IMR-90 (cell line): ENCODE data around the gene OGA. TPM values are rescaled to one million over a fixed set of nuclear protein-coding genes. Genes with fewer than 3 reads are reported as not detected.

Experiments
- ATAC-seq: fragments of 200-7000 bp; cut with Tn5 transposase; 2 replicates; pipeline ENCODE4 v1.9.1; 2020; ENCODE audit warnings: low read depth, mild to moderate bottlenecking, moderate library complexity
- BruUV-seq: library from RNA; stranded (reverse); fragments of 400-500 nt; replicated peaks from 2 replicates; lab custom pipeline; 2021; lab: Mats Ljungman, UMichigan
- CTCF ChIA-PET: fragments of 300-600 bp; formaldehyde crosslinking; extraction: SDS; loops from one replicate; lab custom pipeline; 2021; ENCODE audit warnings: antibody characterized with exemption; lab: Yijun Ruan, JAX
- POLR2A ChIA-PET: fragments of 300-600 bp; sonication (Branson Sonifier 250); formaldehyde crosslinking; loops from one replicate; lab custom pipeline; 2022; ENCODE audit warnings: antibody characterized with exemption; ENCODE audit not compliant: unreplicated experiment; lab: Charles Lee
- DNase-seq: peaks from one replicate; pipeline ENCODE4 v3.0.0; 2013
- H2AFZ ChIP-seq: replicated peaks from 2 replicates; pipeline ENCODE3; 2013; ENCODE audit warnings: low read length, mild to moderate bottlenecking; ENCODE audit not compliant: poor library complexity
- H2AK5ac ChIP-seq: 2 replicates; pipeline ENCODE4 v1.6.1; 2013; ENCODE audit warnings: low read depth, low read length, inconsistent platforms
- H2AK9ac ChIP-seq: replicated peaks from 2 replicates; pipeline ENCODE3; 2013; ENCODE audit warnings: mild to moderate bottlenecking, low read depth, low read length, moderate library complexity; ENCODE audit not compliant: poor library complexity
- H2BK120ac ChIP-seq: 2 replicates; pipeline ENCODE4 v1.6.1; 2013; ENCODE audit warnings: low read depth, low read length, inconsistent platforms
- H2BK15ac ChIP-seq: 3 replicates; pipeline ENCODE4 v1.6.1; 2013; ENCODE audit warnings: low read depth, low read length, inconsistent platforms
- H2BK20ac ChIP-seq: 2 replicates; pipeline ENCODE4 v1.6.1; 2013; ENCODE audit warnings: low read depth, mild to moderate bottlenecking, inconsistent platforms, low read length, moderate library complexity
- H2BK5ac ChIP-seq: 2 replicates; pipeline ENCODE4 v1.6.1; 2013; ENCODE audit warnings: mild to moderate bottlenecking, low read depth, low read length, inconsistent platforms; ENCODE audit not compliant: poor library complexity, severe bottlenecking
- H3K14ac ChIP-seq: replicated peaks from 2 replicates; pipeline ENCODE4 v1.6.1; 2013; ENCODE audit warnings: low read depth, low read length, inconsistent platforms
- H3K18ac ChIP-seq: 2 replicates; pipeline ENCODE4 v1.6.1; 2013; ENCODE audit warnings: low read depth, low read length, control low read depth
- H3K23ac ChIP-seq: 2 replicates; pipeline ENCODE4 v1.6.1; 2013; ENCODE audit warnings: low read depth, low read length, inconsistent platforms
- H3K27ac ChIP-seq: 2 replicates; pipeline ENCODE4 v1.5.1; 2013; ENCODE audit warnings: mild to moderate bottlenecking, control low read depth, low read length; ENCODE audit not compliant: insufficient read depth
- H3K27me3 ChIP-seq: 2 replicates; pipeline ENCODE4 v1.6.1; 2013; ENCODE audit warnings: low read length; ENCODE audit not compliant: control insufficient read depth, insufficient read depth
- H3K36me3 ChIP-seq: 2 replicates; pipeline ENCODE4 v1.6.1; 2013; ENCODE audit warnings: low read length, mixed read lengths; ENCODE audit not compliant: control insufficient read depth, insufficient read depth
- H3K4ac ChIP-seq: 2 replicates; pipeline ENCODE4 v1.6.1; 2013; ENCODE audit warnings: low read depth, low read length, inconsistent platforms
- H3K4me1 ChIP-seq: 2 replicates; pipeline ENCODE4 v1.6.1; 2013; ENCODE audit warnings: low read length, mixed read lengths; ENCODE audit not compliant: control insufficient read depth, insufficient read depth
- H3K4me2 ChIP-seq: 2 replicates; pipeline ENCODE4 v1.6.1; 2013; ENCODE audit warnings: low read depth, mild to moderate bottlenecking, control low read depth, low read length, moderate library complexity
- H3K4me3 ChIP-seq: 2 replicates; pipeline ENCODE4 v1.5.1; 2013; ENCODE audit warnings: low read depth, mild to moderate bottlenecking, control low read depth, low read length, moderate library complexity; ENCODE audit not compliant: insufficient read depth
- H3K56ac ChIP-seq: 2 replicates; pipeline ENCODE4 v1.6.1; 2013; ENCODE audit warnings: low read length, inconsistent platforms; ENCODE audit not compliant: insufficient read depth; ENCODE audit errors: extremely low read depth
- H3K79me1 ChIP-seq, 2 experiments: 2 replicates each; pipeline ENCODE4 v1.6.1; 2013; ENCODE audit warnings: low read length in 2 of 2, inconsistent platforms in 1 of 2, low read depth in 1 of 2
- H3K9ac ChIP-seq: 2 replicates; pipeline ENCODE4 v1.6.1; 2013; ENCODE audit warnings: low read depth, low read length, control low read depth
- H3K9me1 ChIP-seq: 2 replicates; pipeline ENCODE4 v1.6.1; 2013; ENCODE audit warnings: low read length, inconsistent platforms; ENCODE audit not compliant: insufficient read depth
- H3K9me3 ChIP-seq: 2 replicates; pipeline ENCODE4 v1.6.1; 2013; ENCODE audit warnings: low read length; ENCODE audit not compliant: control insufficient read depth, insufficient read depth
- H4K20me1 ChIP-seq: 2 replicates; pipeline ENCODE4 v1.6.1; 2013; ENCODE audit warnings: low read length, inconsistent platforms; ENCODE audit not compliant: insufficient read depth
- H4K5ac ChIP-seq: 2 replicates; pipeline ENCODE4 v1.6.1; 2013; ENCODE audit warnings: mild to moderate bottlenecking, low read depth, low read length, control low read depth
- H4K8ac ChIP-seq, 2 experiments: 2 replicates each; pipeline ENCODE4 v1.6.1; 2013; ENCODE audit warnings: low read depth in 2 of 2, low read length in 2 of 2, control low read depth in 1 of 2, inconsistent platforms in 1 of 2
- H4K91ac ChIP-seq: 2 replicates; pipeline ENCODE4 v1.6.1; 2013; ENCODE audit warnings: low read depth, low read length, inconsistent platforms; ENCODE audit not compliant: insufficient read depth
- BHLHE40 ChIP-seq: fragments of 150-350 bp; IDR thresholded peaks from 2 replicates; pipeline ENCODE4 v1.6.1; 2016; ENCODE audit warnings: mild to moderate bottlenecking, low read depth, low read length
- CEBPB ChIP-seq: IDR thresholded peaks from 2 replicates; pipeline ENCODE4 v1.6.1; 2012; ENCODE audit warnings: low read depth, low read length, improper control_type of control experiment
- CHD1 ChIP-seq: IDR thresholded peaks from 2 replicates; pipeline ENCODE4 v1.6.1; 2012; ENCODE audit warnings: low read depth, low read length, improper control_type of control experiment
- FOS ChIP-seq: fragments of 150-350 bp; IDR thresholded peaks from 2 replicates; pipeline ENCODE4 v1.6.1; 2016; ENCODE audit warnings: low read depth, low read length
- MAZ ChIP-seq: IDR thresholded peaks from 2 replicates; pipeline ENCODE4 v1.6.1; 2012; ENCODE audit warnings: low read depth, mild to moderate bottlenecking, low read length, improper control_type of control experiment, moderate library complexity, borderline replicate concordance
- MXI1 ChIP-seq: IDR thresholded peaks from 2 replicates; pipeline ENCODE4 v1.6.1; 2012; ENCODE audit warnings: low read depth, mild to moderate bottlenecking, low read length, moderate library complexity, borderline replicate concordance
- NFE2L2 ChIP-seq: fragments of 150-350 bp; IDR thresholded peaks from 2 replicates; pipeline ENCODE4 v1.6.1; 2016; ENCODE audit warnings: low read depth, mild to moderate bottlenecking, low read length
- POLR2A ChIP-seq: IDR thresholded peaks from 2 replicates; pipeline ENCODE4 v1.6.1; 2012; ENCODE audit warnings: mild to moderate bottlenecking, low read depth, low read length
- RAD21 ChIP-seq: IDR thresholded peaks from 2 replicates; pipeline ENCODE4 v1.6.1; 2012; ENCODE audit warnings: low read length, improper control_type of control experiment
- RCOR1 ChIP-seq: IDR thresholded peaks from 2 replicates; pipeline ENCODE4 v1.6.1; 2012; ENCODE audit warnings: mild to moderate bottlenecking, low read length, improper control_type of control experiment; ENCODE audit not compliant: insufficient replicate concordance
- RFX5 ChIP-seq: IDR thresholded peaks from 2 replicates; pipeline ENCODE4 v1.8.0; 2012; ENCODE audit warnings: low read depth, mild to moderate bottlenecking, low read length, moderate library complexity
- SMC3 ChIP-seq: fragments of 150-350 bp; IDR thresholded peaks from 2 replicates; pipeline ENCODE4 v1.6.1; 2016; ENCODE audit warnings: low read depth, mild to moderate bottlenecking, antibody characterized with exemption, low read length, moderate library complexity
- WGBS, 2 experiments: methylation state at CpG; one replicate each; pipeline versions ENCODE4 v1.1.5 to v1.1.7; 2013; ENCODE audit warnings: missing lambda C conversion rate in 2 of 2; ENCODE audit not compliant: insufficient read length in 1 of 2; ENCODE audit errors: extremely low coverage in 2 of 2; 5-methylcytosine and 5-hydroxymethylcytosine counted together
- dilution Hi-C: fragments of 300-500 bp; cut with HindIII; formaldehyde crosslinking; loops from one replicate; pipeline ENCODE4 v1.14.3; 2018; ENCODE audit warnings: low sequenced_read_pairs; ENCODE audit not compliant: unreplicated experiment
- in situ Hi-C: fragments of 300-500 bp; cut with MboI; formaldehyde crosslinking; loops from 3 replicates; pipeline ENCODE4 v1.14.3; 2019; ENCODE audit warnings: low sequenced_read_pairs, inconsistent platforms, mixed read lengths
- intact Hi-C: fragments of 100-400 bp; cut with micrococcal nuclease; formaldehyde crosslinking; loops from 2 replicates; pipeline ENCODE4 v1.10.0; 2022
- polyA plus RNA-seq, 3 experiments: library from polyadenylated mRNA; depleted of rRNA; stranded (reverse); fragments of >200 nt; gene quantifications; 2 replicates each; pipeline ENCODE4 v1.2.3, GENCODE V29; 2012; ENCODE audit warnings: low replicate concordance in 1 of 3
- total RNA-seq: library from RNA; depleted of rRNA; stranded (reverse); fragments of >200 nt; gene quantifications from 2 replicates; pipeline ENCODE4 v1.2.3, GENCODE V29; 2012
- TF ChIP-seq, protein P1 (sequence below): fragments of 150-350 bp; IDR thresholded peaks from 2 replicates; pipeline ENCODE4 v1.6.1; 2017; ENCODE audit warnings: mild to moderate bottlenecking, antibody characterized with exemption, low read length, low read depth
- TF ChIP-seq, protein P2 (sequence below): fragments of 150-350 bp; IDR thresholded peaks from 2 replicates; pipeline ENCODE4 v1.6.1; 2016; ENCODE audit warnings: low read depth, mild to moderate bottlenecking, low read length, moderate library complexity, borderline replicate concordance
- TF ChIP-seq, protein P3 (sequence below): conservative IDR thresholded peaks from 2 replicates; pipeline ENCODE4 v1.5.1; 2012; ENCODE audit warnings: mild to moderate bottlenecking, low read depth, low read length, improper control_type of control experiment

The OGA gene
- total and polyA plus RNA-seq, 2 of the 4 experiments (the other 2 are of a cell fraction): 42.5 to 62.9 TPM

DNA sequence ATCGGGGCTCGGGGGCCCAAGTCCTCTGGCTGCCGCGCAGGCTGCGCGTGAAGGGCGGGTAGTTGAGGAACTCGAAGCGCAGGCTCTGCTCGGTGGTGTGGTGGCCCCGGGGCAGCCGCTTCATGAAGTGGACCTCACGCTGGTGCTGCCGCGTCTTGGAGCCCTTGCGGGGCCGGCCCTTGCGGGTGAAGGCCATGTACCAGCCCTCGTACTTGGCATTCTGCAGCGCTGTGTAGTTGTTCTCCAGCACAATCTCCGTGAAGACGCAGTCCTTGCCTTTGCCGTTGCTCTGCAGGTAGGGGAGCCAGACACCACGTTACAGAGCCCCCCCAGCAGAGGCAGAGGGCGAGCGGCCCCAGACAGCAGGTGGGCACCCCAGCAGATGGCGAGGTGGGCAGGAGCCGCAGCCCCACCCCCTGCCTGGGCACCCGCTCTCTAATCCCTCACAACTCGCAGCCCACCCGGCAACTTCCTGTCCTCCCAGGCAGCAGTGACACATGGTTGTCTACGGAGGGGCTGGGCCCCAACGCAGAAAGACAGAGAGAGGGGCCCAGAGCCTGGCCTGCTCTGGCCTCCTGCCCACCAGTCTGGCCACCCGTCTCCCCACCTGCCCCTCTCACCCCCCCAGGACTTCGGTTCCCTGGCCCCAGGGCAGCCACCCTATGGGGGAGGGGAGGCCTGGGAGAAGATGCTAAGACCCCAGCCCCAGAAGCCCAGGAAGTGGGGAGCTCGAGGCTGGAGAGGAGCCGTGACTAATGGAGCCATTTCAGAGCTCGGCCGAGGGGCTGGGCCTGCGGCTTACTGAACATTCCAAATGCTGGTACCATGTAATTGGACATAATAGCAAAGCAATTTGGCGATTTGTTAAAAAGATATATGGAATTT is 47.7 kb downstream of the OGA start:
- H2BK15ac ChIP-seq: no peak overlapping the region
- H3K56ac ChIP-seq: no peak overlapping the region
- H2AK5ac ChIP-seq: no peak overlapping the region
- no TSS peak for BruUV-seq
- H3K23ac ChIP-seq: no peak overlapping the region
- no peak overlapping the region for H3K18ac ChIP-seq
- dilution Hi-C loops (no loop called here), in situ Hi-C loops (no loop called here), intact Hi-C loops (no loop called here)
- H2BK20ac ChIP-seq: no peak overlapping the region
- peaks cover 2% of the 10 kb centered on the region; the same call in 1 of the 2 replicates for H3K4me1 ChIP-seq
- no peak for ATAC-seq
- H3K79me1 ChIP-seq: no peaks in the 10 kb centered on the region
- no peak overlapping the region for H2BK120ac ChIP-seq
- H4K20me1 ChIP-seq: no peaks in the 10 kb centered on the region
- H4K8ac ChIP-seq: no peak overlapping the region
- H2AK9ac ChIP-seq: no peak overlapping the region
- H3K27me3 ChIP-seq: peaks cover 93% of the 10 kb centered on the region
- no peak overlapping the region for H4K5ac ChIP-seq
- H2AFZ ChIP-seq: no peak overlapping the region
- H3K4ac ChIP-seq: no peak overlapping the region
- no peaks in the 10 kb centered on the region for H3K9me1 ChIP-seq
- no peak overlapping the region for H3K4me2 ChIP-seq
- H2BK5ac ChIP-seq: no peak overlapping the region
- H4K91ac ChIP-seq: no peak overlapping the region
- POLR2A ChIA-PET: no interaction called here
- no peaks in the 10 kb centered on the region for H3K36me3 ChIP-seq
- H3K9me3 ChIP-seq: no peaks in the 10 kb centered on the region; the same call in 1 of the 2 replicates
- no peak overlapping the region for H3K14ac ChIP-seq
- no peak overlapping the region for H3K4me3 ChIP-seq
- no peak overlapping the region for H3K9ac ChIP-seq
- no peak for DNase-seq
- 71% methylated on average over 17 of the region's 41 CpGs; no CpG with 5 or more reads in 1 of the 2 experiments for WGBS, 2 experiments
- no peak overlapping the region for H3K27ac ChIP-seq
- CTCF ChIA-PET: no interaction called here
- TF ChIP-seq BHLHE40 (no peak), POLR2A (no peak), MAZ (no peak), SMC3 (no peak), FOS (no peak), CEBPB (no peak), RFX5 (no peak), CHD1 (no peak), RAD21 (no peak), MXI1 (no peak), NFE2L2 (no peak), RCOR1 (no peak)
- TF ChIP-seq, protein P1, sequence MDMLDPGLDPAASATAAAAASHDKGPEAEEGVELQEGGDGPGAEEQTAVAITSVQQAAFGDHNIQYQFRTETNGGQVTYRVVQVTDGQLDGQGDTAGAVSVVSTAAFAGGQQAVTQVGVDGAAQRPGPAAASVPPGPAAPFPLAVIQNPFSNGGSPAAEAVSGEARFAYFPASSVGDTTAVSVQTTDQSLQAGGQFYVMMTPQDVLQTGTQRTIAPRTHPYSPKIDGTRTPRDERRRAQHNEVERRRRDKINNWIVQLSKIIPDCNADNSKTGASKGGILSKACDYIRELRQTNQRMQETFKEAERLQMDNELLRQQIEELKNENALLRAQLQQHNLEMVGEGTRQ: no peak
- TF ChIP-seq, protein P2, sequence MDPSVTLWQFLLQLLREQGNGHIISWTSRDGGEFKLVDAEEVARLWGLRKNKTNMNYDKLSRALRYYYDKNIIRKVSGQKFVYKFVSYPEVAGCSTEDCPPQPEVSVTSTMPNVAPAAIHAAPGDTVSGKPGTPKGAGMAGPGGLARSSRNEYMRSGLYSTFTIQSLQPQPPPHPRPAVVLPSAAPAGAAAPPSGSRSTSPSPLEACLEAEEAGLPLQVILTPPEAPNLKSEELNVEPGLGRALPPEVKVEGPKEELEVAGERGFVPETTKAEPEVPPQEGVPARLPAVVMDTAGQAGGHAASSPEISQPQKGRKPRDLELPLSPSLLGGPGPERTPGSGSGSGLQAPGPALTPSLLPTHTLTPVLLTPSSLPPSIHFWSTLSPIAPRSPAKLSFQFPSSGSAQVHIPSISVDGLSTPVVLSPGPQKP: no peak
- TF ChIP-seq, protein P3, sequence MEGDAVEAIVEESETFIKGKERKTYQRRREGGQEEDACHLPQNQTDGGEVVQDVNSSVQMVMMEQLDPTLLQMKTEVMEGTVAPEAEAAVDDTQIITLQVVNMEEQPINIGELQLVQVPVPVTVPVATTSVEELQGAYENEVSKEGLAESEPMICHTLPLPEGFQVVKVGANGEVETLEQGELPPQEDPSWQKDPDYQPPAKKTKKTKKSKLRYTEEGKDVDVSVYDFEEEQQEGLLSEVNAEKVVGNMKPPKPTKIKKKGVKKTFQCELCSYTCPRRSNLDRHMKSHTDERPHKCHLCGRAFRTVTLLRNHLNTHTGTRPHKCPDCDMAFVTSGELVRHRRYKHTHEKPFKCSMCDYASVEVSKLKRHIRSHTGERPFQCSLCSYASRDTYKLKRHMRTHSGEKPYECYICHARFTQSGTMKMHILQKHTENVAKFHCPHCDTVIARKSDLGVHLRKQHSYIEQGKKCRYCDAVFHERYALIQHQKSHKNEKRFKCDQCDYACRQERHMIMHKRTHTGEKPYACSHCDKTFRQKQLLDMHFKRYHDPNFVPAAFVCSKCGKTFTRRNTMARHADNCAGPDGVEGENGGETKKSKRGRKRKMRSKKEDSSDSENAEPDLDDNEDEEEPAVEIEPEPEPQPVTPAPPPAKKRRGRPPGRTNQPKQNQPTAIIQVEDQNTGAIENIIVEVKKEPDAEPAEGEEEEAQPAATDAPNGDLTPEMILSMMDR: no peak
